ENCODE measurements around the gene CBLB.

Gene CBLB

DNA sequence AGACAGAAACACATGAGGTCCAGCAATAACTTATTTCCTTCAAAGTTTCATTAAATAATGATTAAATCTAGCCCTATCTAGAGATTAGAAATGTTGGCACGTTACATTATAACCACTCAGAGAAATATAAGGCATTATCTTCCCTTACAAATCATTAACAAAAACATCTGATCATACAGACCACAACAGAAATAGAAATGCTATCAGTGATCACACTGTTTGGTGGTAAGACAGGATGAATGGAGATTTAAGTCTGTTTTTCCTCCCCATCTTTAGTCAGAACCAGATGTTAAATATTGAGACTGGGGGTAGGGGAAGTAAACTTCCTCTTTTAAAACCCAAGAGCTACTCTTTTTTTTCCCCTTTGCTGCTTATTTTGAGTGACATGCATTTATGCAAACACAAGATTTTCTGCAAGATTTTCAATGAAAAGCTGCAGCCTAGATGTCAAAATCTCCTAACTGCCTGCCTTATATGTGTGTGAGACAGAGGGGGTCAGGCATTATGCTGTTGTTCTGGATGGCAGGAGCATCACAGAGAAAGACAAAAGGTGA, 70.4 kb downstream of the CBLB start:
- DNase-seq, result no peak
- Histone ChIP-seq H3K4me3 (ENCODE audit: low read depth, low read length) (no peak overlapping the region), H3K9me3 (ENCODE audit: severe bottlenecking) (no peaks in the 10 kb centered on the region), H3K27me3 (ENCODE audit: insufficient read depth, low read depth, severe bottlenecking) (no peaks in the 10 kb centered on the region), H3K27ac (no peak overlapping the region), H3K36me3 (no peaks in the 10 kb centered on the region)
- TF ChIP-seq, protein P1, sequence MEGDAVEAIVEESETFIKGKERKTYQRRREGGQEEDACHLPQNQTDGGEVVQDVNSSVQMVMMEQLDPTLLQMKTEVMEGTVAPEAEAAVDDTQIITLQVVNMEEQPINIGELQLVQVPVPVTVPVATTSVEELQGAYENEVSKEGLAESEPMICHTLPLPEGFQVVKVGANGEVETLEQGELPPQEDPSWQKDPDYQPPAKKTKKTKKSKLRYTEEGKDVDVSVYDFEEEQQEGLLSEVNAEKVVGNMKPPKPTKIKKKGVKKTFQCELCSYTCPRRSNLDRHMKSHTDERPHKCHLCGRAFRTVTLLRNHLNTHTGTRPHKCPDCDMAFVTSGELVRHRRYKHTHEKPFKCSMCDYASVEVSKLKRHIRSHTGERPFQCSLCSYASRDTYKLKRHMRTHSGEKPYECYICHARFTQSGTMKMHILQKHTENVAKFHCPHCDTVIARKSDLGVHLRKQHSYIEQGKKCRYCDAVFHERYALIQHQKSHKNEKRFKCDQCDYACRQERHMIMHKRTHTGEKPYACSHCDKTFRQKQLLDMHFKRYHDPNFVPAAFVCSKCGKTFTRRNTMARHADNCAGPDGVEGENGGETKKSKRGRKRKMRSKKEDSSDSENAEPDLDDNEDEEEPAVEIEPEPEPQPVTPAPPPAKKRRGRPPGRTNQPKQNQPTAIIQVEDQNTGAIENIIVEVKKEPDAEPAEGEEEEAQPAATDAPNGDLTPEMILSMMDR (IDR thresholded peaks at IDR 0.05; ENCODE audit: low read depth, low read length), result no peak

- Histone ChIP-seq H3K4me3 (ENCODE audit: low read depth, low read length) (no peak overlapping the region), H3K9me3 (ENCODE audit: severe bottlenecking) (no peaks in the 10 kb centered on the region), H3K36me3 (no peaks in the 10 kb centered on the region), H3K27ac (no peak overlapping the region), H3K27me3 (ENCODE audit: insufficient read depth, low read depth, severe bottlenecking) (no peaks in the 10 kb centered on the region)
- TF ChIP-seq, protein P1 (IDR thresholded peaks at IDR 0.05; ENCODE audit: low read depth, low read length), result no peak
- DNase-seq, result no peak
Observed at GRCh38 chr3:105793040-105793439, 75.8 kb downstream of the CBLB start.

DNA sequence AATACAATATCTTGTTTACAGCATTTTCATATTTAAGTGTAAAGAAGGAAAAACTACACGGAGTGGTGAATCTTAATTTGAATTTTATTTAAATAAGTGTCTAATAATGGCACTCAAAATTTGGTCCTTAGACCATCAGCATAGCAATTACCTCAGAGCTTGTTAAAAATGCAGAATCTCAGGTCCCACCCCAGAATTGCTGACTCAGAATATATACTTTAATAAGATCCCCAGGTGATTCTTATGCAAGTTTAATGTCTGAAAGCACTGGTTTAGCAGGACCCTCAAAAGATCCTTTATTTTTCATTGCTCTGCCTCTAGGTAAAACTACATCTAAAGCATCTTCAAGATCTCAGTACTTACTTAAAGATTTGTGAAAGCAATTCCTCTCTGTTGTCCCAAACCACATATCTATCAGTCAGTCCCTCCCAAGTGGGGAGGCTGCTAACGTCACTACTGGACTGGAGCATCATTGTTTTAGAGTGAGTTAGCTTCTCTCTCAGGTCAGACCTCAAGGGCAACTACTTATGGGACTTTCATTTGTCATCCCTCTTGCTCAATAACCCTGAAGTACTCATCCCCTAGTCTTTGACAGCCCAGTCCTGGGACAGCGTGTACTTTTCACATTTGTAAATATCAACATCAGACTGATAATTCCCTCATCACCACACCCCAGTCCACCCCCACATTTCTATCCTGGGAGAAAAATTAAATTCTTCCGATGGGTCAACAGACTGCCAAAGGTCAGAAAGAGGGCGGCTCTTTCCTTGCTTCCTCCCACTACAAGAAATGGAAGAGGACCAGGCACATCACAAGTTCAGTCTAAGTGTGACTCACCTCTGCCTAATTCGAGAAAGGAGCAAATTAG, 76.7 kb downstream of the CBLB start:
- DNase-seq, result no peak
- TF ChIP-seq, protein P1 (IDR thresholded peaks at IDR 0.05; ENCODE audit: low read depth, low read length), result no peak
- Histone ChIP-seq H3K36me3 (no peaks in the 10 kb centered on the region), H3K9me3 (ENCODE audit: severe bottlenecking) (no peaks in the 10 kb centered on the region), H3K27ac (no peak overlapping the region), H3K4me3 (ENCODE audit: low read depth, low read length) (no peak overlapping the region), H3K27me3 (ENCODE audit: insufficient read depth, low read depth, severe bottlenecking) (no peaks in the 10 kb centered on the region)

DNA sequence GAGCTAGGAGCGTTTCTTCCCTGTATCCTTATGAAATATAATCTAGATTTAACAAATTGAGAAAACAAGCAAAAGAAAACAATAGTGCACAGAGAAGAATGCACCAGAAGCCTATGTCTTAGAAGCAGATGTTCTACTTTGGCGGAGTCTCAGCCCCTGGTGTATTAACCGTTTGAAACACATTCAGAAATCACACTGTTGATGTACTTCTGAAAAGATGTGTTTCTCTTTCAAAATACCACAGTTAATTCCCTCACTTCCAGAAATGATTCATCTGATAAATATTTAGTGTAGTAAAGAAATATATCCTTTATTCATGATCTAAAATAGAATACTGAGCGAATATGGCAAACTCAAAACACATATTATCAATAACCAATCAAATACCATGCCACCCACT, 77.7 kb downstream of the CBLB start:
- no peak overlapping the region for H3K27ac ChIP-seq
- no peaks in the 10 kb centered on the region for H3K27me3 ChIP-seq (ENCODE audit: insufficient read depth, low read depth, severe bottlenecking)
- H3K4me3 ChIP-seq (ENCODE audit: low read depth, low read length), result no peak overlapping the region
- TF ChIP-seq, protein P1 (IDR thresholded peaks at IDR 0.05; ENCODE audit: low read depth, low read length), result no peak
- no peak for DNase-seq
- no peaks in the 10 kb centered on the region for H3K36me3 ChIP-seq
- no peaks in the 10 kb centered on the region for H3K9me3 ChIP-seq (ENCODE audit: severe bottlenecking)

DNA sequence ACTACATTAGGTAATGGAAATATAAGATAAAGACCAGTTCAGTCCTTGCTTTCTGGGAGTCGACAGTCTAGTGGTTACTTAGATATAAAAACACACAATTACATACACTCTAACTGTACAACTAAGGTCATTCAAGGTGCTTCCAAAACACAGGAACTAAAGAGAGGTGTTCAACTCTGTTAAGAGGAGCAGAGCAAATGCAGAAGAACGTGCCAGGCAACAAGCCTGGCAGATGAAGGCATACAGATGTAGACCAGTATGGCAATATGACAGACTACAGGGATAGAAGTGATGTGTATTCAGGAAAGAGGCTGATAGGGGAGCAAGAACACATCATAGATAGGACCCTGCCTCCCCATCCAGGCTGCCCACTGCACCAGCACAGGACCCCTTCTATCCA, 78.3 kb downstream of the CBLB start:
- no peaks in the 10 kb centered on the region for H3K9me3 ChIP-seq (ENCODE audit: severe bottlenecking)
- H3K4me3 ChIP-seq (ENCODE audit: low read depth, low read length), result no peak overlapping the region
- TF ChIP-seq, protein P1 (IDR thresholded peaks at IDR 0.05; ENCODE audit: low read depth, low read length), result no peak
- no peaks in the 10 kb centered on the region for H3K36me3 ChIP-seq
- no peak for DNase-seq
- no peak overlapping the region for H3K27ac ChIP-seq
- no peaks in the 10 kb centered on the region for H3K27me3 ChIP-seq (ENCODE audit: insufficient read depth, low read depth, severe bottlenecking)

All from WERI-Rb-1 (cell line).